Measurements from ENCODE around the gene NBEAL2. TPM values are rescaled to one million over a fixed set of nuclear protein-coding genes. Genes with fewer than 3 reads are reported as not detected.

The NBEAL2 gene
- total and polyA plus RNA-seq, 2 of the 4 experiments (the other 2 are of a cell fraction), result 2.2 to 12.5 TPM

- ATAC-seq (ENCODE audit: low read depth) (no peak), DNase-seq (no peak)
- H2BK20ac ChIP-seq (ENCODE audit: low read depth, low read length), result no peak overlapping the region
- H3K4ac ChIP-seq (ENCODE audit: low read depth, low read length), result no peak overlapping the region
- H3K9me1 ChIP-seq (ENCODE audit: insufficient read depth, low read length), result no peaks in the 10 kb centered on the region
- no peak overlapping the region for H3K18ac ChIP-seq (ENCODE audit: low read depth, low read length)
- ChIA-PET POLR2A (ENCODE audit: unreplicated experiment) (no interaction called here), CTCF (no interaction called here)
- dilution Hi-C loops (cut with HindIII; ENCODE audit: low sequenced_read_pairs, unreplicated experiment), result no loop called here
- H2BK15ac ChIP-seq (ENCODE audit: low read depth, low read length), result no peak overlapping the region
- in situ Hi-C loops (cut with MboI; ENCODE audit: low sequenced_read_pairs), result no loop called here
- H3K4me1 ChIP-seq (ENCODE audit: control insufficient read depth, insufficient read depth, low read length), result no peaks in the 10 kb centered on the region
- no peak overlapping the region for H2AK5ac ChIP-seq (ENCODE audit: low read depth, low read length)
- no peak overlapping the region for H4K8ac ChIP-seq (ENCODE audit: low read depth in 2 of 2, low read length in 2 of 2)
- H2BK120ac ChIP-seq (ENCODE audit: low read depth, low read length), result no peak overlapping the region
- peaks cover 12% of the 10 kb centered on the region for H3K36me3 ChIP-seq (ENCODE audit: control insufficient read depth, insufficient read depth, low read length)
- no peak overlapping the region for H2BK5ac ChIP-seq (ENCODE audit: low read depth, low read length, poor library complexity, severe bottlenecking)
- intact Hi-C loops (cut with micrococcal nuclease), result no loop called here
- H3K79me1 ChIP-seq (ENCODE audit: low read depth in 1 of 2, low read length in 2 of 2), result peaks cover 13 to 46% of the 10 kb centered on the region in 2 experiments; a peak in 3 of 4 replicates
- H3K23ac ChIP-seq (ENCODE audit: low read depth, low read length), result no peak overlapping the region
- no peak overlapping the region for H3K4me2 ChIP-seq (ENCODE audit: low read depth, low read length)
- H3K56ac ChIP-seq (ENCODE audit: extremely low read depth, insufficient read depth, low read length), result no peak overlapping the region
- BruUV-seq (replicated peaks), result no TSS peak
- H3K9ac ChIP-seq (ENCODE audit: low read depth, low read length), result no peak overlapping the region
- no peak overlapping the region for H4K91ac ChIP-seq (ENCODE audit: insufficient read depth, low read depth, low read length)
- no peak overlapping the region for H3K14ac ChIP-seq (replicated peaks; ENCODE audit: low read depth, low read length)
- peaks cover 4% of the 10 kb centered on the region; the same call in 1 of the 2 replicates for H4K20me1 ChIP-seq (ENCODE audit: insufficient read depth, low read length)
- no peak overlapping the region for H2AFZ ChIP-seq (replicated peaks; ENCODE audit: low read length, poor library complexity)
- no peaks in the 10 kb centered on the region for H3K27me3 ChIP-seq (ENCODE audit: control insufficient read depth, insufficient read depth, low read length)
- H3K9me3 ChIP-seq (ENCODE audit: control insufficient read depth, insufficient read depth, low read length), result no peaks in the 10 kb centered on the region
- TF ChIP-seq CEBPB (IDR thresholded peaks at IDR 0.05; ENCODE audit: low read depth, low read length) (0 out of 2 replicates have a peak, but pooled peaks have one; percentile 9), CHD1 (IDR thresholded peaks at IDR 0.05; ENCODE audit: low read depth, low read length) (no peak)
- no peak overlapping the region for H4K5ac ChIP-seq (ENCODE audit: low read depth, low read length)
- H2AK9ac ChIP-seq (replicated peaks; ENCODE audit: low read depth, low read length, poor library complexity), result no peak overlapping the region
- H3K4me3 ChIP-seq (ENCODE audit: insufficient read depth, low read depth, low read length), result no peak overlapping the region
- no peak overlapping the region for H3K27ac ChIP-seq (ENCODE audit: insufficient read depth, low read length)
These were observed 67.6 kb downstream of the NBEAL2 start for GRCh38 chr3:47047069-47047468.
